HG02970 (cell line): ENCODE measurements around the gene SEMA4G.
A peak's percentile ranks its signal among the peaks of the same experiment; 100 is the strongest.

Experiments used
- ATAC-seq: cut with Tn5 transposase; IDR thresholded peaks from one replicate; pipeline ENCODE4 v1.9.1; 2021; ENCODE audit warnings: mild to moderate bottlenecking, moderate library complexity, moderate number of reproducible peaks; ENCODE audit not compliant: unreplicated experiment, low FRiP score

The SEMA4G gene

GRCh38 chr10:100986952-100987684 is 17.8 kb downstream of the SEMA4G start, which contains the start of the genes MRPL43 and TWNK:
Gene MRPL43 (minus strand): TSS chr10:100987497. CDS start chr10:100987443, 54 bp downstream.
Gene TWNK (plus strand): TSS chr10:100987543. CDS start chr10:100988211, 668 bp downstream.
- ATAC-seq: no peak

- no peak for ATAC-seq
Measured at GRCh38 chr10:100987685-100988049, 18.4 kb downstream of the SEMA4G start.

- ATAC-seq: no peak
Measured at GRCh38 chr10:100988166-100988565, 18.9 kb downstream of the SEMA4G start.

- no peak for ATAC-seq
Measured at GRCh38 chr10:100989088-100989487, 19.8 kb downstream of the SEMA4G start.

GRCh38 chr10:100993986-100994708 is 24.8 kb downstream of the SEMA4G start:
- no peak for ATAC-seq

GRCh38 chr10:100995181-100995580 is 25.9 kb downstream of the SEMA4G start:
- no peak for ATAC-seq

- ATAC-seq: no peak
Measured at GRCh38 chr10:100996678-100997359, 27.5 kb downstream of the SEMA4G start.

- no peak for ATAC-seq
Measured at GRCh38 chr10:100997360-100998182, 28.3 kb downstream of the SEMA4G start.

- ATAC-seq: no peak
Measured at GRCh38 chr10:100998183-100998990, 29.1 kb downstream of the SEMA4G start.

GRCh38 chr10:100998991-100999741 is 29.9 kb downstream of the SEMA4G start:
- peak; percentile 43 for ATAC-seq

GRCh38 chr10:100999742-101000126 is 30.4 kb downstream of the SEMA4G start, which contains the start of gene LZTS2:
Gene LZTS2 (plus strand): TSS chr10:100999808. CDS start chr10:101002539, 2,731 bp downstream.
- ATAC-seq: no peak

GRCh38 chr10:101000127-101000914 is 31.0 kb downstream of the SEMA4G start:
- no peak for ATAC-seq

- no peak for ATAC-seq
Measured at GRCh38 chr10:101000915-101001658, 31.8 kb downstream of the SEMA4G start.

- no peak for ATAC-seq
Measured at GRCh38 chr10:101001659-101002035, 32.3 kb downstream of the SEMA4G start.

GRCh38 chr10:101002456-101002855 is 33.2 kb downstream of the SEMA4G start:
- no peak for ATAC-seq

GRCh38 chr10:101003639-101004206 is 34.4 kb downstream of the SEMA4G start:
- ATAC-seq: no peak

GRCh38 chr10:101005361-101005760 is 36.1 kb downstream of the SEMA4G start:
- ATAC-seq: no peak
